Raji (cell line): ENCODE measurements around the gene PCDH9.

ENCODE experiments used
- POLR2A ChIP-seq: IDR thresholded peaks from 2 replicates; pipeline ENCODE4 v1.6.1; 2011; ENCODE audit warnings: low read depth, low read length, control low read depth; ENCODE audit not compliant: insufficient read depth

The PCDH9 gene

DNA sequence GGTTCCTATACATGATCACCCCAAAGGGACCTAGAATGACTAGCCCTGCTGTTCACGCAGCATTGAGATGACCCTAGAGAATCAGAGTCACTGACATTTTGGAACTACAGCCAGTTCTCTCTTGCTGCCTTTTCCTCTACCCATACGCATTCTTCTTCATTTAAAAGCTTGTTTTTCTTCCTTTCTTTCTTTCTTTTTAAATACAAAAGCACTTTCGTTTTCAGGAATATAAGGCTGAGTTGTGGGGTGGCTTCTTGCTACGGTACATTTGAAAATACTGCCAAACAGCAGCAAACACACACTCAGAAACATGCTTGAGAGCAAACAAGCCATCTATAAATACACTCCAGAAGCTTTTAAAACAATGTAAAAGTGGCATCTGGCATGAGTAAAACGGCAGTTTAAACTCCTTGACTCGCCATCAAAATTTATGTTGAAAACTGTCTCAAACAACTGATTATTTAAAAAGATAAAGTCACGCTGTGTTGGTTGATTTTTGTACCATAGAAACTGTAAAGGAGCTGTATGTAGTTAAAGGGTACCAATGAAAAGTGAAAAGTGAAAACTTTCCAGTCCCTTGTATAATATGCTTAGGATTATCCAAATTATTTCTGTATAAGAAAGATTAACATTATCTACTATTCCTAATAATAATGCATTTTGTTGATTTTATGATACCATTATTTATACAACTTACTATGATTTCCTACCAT is 95.6 kb downstream of the PCDH9 start:
- TF ChIP-seq POLR2A, result no peak

DNA sequence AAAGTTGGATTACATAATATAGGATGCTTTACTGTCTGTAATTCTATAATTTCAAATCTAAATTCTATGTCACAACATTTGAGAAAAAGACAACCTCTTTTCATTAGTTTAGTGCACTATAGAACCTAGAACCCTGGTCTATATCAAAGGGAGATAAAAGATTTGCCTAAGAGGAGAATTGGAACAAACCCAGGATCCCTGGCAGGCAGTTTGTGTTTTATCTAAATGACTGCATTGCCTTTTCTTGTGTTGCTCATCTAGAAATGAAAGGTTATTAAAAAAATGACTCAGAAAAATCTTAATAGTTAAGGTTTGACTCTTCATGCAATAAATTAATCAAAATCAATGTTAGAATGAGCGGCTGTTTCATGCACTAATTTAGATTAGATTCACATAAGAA is 96.7 kb downstream of the PCDH9 start:
- TF ChIP-seq POLR2A, result no peak

- no peak for TF ChIP-seq POLR2A
These were observed 98.7 kb downstream of the PCDH9 start for GRCh38 chr13:67131393-67131792.

DNA sequence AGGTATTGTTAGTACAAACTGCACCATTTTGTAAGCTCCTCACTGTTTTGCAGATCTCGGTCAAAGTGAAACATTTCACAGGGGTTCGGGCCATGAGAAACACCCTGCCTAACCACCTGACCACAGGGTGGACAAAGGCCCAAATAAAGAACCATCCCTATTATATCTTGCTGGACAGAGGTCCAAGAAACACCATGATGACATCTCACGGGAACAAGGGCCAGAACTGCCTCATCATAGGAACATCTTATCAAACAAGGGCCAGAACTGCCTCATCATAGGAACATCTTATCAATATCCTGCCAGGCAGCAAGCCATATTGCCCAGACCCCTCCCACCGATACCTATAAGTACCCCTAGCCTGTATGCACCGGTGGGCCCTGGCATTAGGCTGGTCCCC is 99.7 kb downstream of the PCDH9 start:
- no peak for TF ChIP-seq POLR2A

DNA sequence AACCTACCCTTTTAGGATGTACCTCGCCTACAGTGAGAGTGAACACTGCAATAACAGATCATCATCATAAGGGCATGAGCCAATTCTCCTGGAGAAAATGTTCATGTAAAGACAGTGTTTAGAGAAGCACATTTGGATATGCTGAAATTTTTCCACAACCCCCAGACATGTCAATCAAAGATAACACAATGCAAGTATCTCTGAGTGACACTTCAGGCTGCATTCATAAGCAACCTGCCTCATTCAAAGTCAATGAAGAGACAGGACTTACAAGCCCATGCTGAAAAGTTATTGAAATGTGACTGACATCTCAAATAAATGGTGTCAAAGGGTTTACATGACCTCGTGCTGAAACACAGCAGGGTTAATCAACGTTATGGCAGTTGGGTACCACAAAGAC is 102.0 kb downstream of the PCDH9 start:
- no peak for TF ChIP-seq POLR2A

DNA sequence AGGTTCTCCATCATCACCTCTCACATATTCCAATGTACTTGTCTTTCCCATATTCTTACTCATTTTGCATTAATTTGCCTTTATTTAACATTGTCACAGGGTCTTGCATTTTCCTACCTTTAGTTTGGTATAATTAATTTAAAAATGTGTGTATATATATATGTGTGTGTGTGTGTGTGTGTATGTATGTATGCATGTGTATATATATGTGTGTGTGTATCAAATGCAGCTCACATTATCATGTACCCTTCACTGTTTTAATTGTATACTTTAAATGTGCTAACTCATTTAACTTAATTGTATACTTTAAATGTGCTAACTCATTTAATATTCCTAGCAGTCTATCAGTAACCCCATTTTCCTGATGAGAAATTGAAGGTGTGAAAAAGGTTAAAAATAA is 104.5 kb downstream of the PCDH9 start:
- TF ChIP-seq POLR2A, result no peak

DNA sequence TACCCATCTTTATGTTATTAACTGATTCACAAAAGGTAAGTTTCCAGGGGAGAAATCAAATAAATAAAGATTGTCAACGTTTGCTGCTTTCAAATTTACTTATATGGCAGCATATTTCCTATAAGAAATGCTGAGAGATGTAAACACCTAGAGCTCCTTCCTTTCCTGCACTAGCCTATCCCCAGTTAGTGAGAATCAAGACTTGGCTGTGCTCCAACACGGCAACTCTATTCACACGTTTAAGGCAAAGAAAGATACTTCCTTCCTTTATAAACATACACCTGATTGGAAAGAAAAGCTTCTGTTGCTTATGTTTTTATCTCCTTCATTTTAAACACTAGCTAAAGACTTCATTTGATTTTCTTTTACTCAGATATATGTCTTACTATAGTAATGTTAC is 107.0 kb downstream of the PCDH9 start:
- TF ChIP-seq POLR2A, result no peak

DNA sequence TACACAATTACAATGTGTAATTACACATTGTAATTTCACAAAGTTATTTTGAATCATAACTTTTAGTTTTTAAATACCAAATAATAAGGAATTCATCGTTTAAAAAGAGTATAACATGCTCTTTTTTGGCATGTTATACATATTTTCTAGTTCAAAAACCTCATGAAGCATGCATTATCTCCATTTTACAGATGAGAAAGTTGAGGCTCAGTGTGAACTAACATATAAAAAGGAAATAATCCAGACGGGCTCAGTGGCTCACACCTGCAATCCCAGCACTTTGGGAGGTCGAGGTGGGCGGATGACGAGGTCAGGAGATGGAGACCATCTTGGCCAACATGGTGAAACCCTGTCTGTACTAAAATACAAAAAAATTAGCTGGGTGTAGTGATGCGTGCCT is 107.9 kb downstream of the PCDH9 start:
- no peak for TF ChIP-seq POLR2A

- TF ChIP-seq POLR2A, result no peak
These were observed 109.1 kb downstream of the PCDH9 start for GRCh38 chr13:67120872-67121531.

GRCh38 chr13:67119481-67119894 is 110.6 kb downstream of the PCDH9 start:
- TF ChIP-seq POLR2A, result no peak

GRCh38 chr13:67118277-67118676 is 111.9 kb downstream of the PCDH9 start:
- TF ChIP-seq POLR2A, result no peak

DNA sequence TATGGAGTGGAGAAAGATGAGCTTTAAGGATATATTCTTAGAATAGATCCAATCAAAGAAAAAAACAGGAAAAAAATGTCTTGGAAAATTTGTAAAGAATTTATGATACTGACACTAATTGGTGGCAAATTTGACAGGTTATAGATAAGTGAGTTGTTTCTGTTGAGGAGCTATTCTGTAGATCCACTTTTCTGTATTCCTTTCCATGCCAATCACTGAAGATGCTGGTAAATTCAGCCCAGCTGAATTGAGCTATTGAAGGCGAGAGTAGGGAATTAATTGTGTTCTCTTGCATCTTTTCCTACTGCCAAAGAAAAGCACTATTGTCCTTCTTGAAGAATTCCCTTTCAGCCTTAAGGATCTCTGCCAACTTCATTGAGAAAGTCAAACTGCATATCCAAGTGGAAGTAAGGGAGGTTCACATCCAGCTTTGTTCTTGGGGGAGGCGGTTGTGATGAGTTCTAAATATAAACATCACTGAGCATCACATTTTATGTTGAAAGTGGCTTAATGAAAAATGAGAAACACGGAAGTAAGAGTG is 113.1 kb downstream of the PCDH9 start:
- TF ChIP-seq POLR2A, result no peak

DNA sequence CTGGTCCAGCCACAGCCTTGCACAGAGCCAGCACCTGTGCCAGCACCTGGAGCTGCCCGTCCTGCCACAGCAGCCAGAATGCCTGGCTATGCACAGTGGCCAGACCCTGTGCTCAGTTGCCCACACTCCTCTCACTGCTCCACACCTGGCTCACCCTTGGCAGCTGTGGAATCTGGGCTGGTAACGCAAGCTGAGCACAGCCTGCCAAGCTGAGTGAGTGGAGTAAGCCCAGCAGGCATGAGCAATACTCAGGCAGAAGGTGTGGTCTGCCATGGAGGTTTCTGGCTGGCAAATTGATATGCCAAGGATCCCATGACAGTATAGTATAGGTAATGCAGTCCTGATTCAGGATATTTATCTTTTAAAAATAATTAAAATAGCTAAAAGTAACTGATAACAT is 122.2 kb downstream of the PCDH9 start:
- TF ChIP-seq POLR2A, result no peak

GRCh38 chr13:67106502-67107057 is 123.6 kb downstream of the PCDH9 start:
- no peak for TF ChIP-seq POLR2A

GRCh38 chr13:67101730-67102467 is 128.2 kb downstream of the PCDH9 start:
- TF ChIP-seq POLR2A, result no peak
